ENCODE results near the gene OCA2.

- TF ChIP-seq REST (IDR thresholded peaks at IDR 0.05; ENCODE audit: insufficient read depth in 1 of 2, low read depth in 2 of 2, low read length in 2 of 2) (no peak), POLR2AphosphoS5 (IDR thresholded peaks at IDR 0.05; ENCODE audit: low read depth, low read length) (no peak), SIN3A (IDR thresholded peaks at IDR 0.05; ENCODE audit: borderline replicate concordance, insufficient read depth, low read length) (no peak), TAF1 (IDR thresholded peaks at IDR 0.05; ENCODE audit: borderline replicate concordance, insufficient read depth, low read length) (no peak)
Observed at GRCh38 chr15:27807335-27807734, 291.8 kb downstream of the OCA2 start.

Data from PFSK-1 (cell line).